IMR-90 (cell line): ENCODE measurements around the gene C14orf119. TPM values are rescaled to one million over a fixed set of nuclear protein-coding genes. Genes with fewer than 3 reads are reported as not detected.

Experiments
- ATAC-seq: fragments of 200-7000 bp; cut with Tn5 transposase; 2 replicates; pipeline ENCODE4 v1.9.1; 2020; ENCODE audit warnings: low read depth, mild to moderate bottlenecking, moderate library complexity
- BruUV-seq: library from RNA; stranded (reverse); fragments of 400-500 nt; replicated peaks from 2 replicates; lab custom pipeline; 2021; lab: Mats Ljungman, UMichigan
- CTCF ChIA-PET: fragments of 300-600 bp; formaldehyde crosslinking; extraction: SDS; loops from one replicate; lab custom pipeline; 2021; ENCODE audit warnings: antibody characterized with exemption; lab: Yijun Ruan, JAX
- POLR2A ChIA-PET: fragments of 300-600 bp; sonication (Branson Sonifier 250); formaldehyde crosslinking; loops from one replicate; lab custom pipeline; 2022; ENCODE audit warnings: antibody characterized with exemption; ENCODE audit not compliant: unreplicated experiment; lab: Charles Lee
- DNase-seq: peaks from one replicate; pipeline ENCODE4 v3.0.0; 2013
- H2AFZ ChIP-seq: replicated peaks from 2 replicates; pipeline ENCODE3; 2013; ENCODE audit warnings: low read length, mild to moderate bottlenecking; ENCODE audit not compliant: poor library complexity
- H2AK5ac ChIP-seq: 2 replicates; pipeline ENCODE4 v1.6.1; 2013; ENCODE audit warnings: low read depth, low read length, inconsistent platforms
- H2AK9ac ChIP-seq: replicated peaks from 2 replicates; pipeline ENCODE3; 2013; ENCODE audit warnings: mild to moderate bottlenecking, low read depth, low read length, moderate library complexity; ENCODE audit not compliant: poor library complexity
- H2BK120ac ChIP-seq: 2 replicates; pipeline ENCODE4 v1.6.1; 2013; ENCODE audit warnings: low read depth, low read length, inconsistent platforms
- H2BK15ac ChIP-seq: 3 replicates; pipeline ENCODE4 v1.6.1; 2013; ENCODE audit warnings: low read depth, low read length, inconsistent platforms
- H2BK20ac ChIP-seq: 2 replicates; pipeline ENCODE4 v1.6.1; 2013; ENCODE audit warnings: low read depth, mild to moderate bottlenecking, inconsistent platforms, low read length, moderate library complexity
- H2BK5ac ChIP-seq: 2 replicates; pipeline ENCODE4 v1.6.1; 2013; ENCODE audit warnings: mild to moderate bottlenecking, low read depth, low read length, inconsistent platforms; ENCODE audit not compliant: poor library complexity, severe bottlenecking
- H3K14ac ChIP-seq: replicated peaks from 2 replicates; pipeline ENCODE4 v1.6.1; 2013; ENCODE audit warnings: low read depth, low read length, inconsistent platforms
- H3K18ac ChIP-seq: 2 replicates; pipeline ENCODE4 v1.6.1; 2013; ENCODE audit warnings: low read depth, low read length, control low read depth
- H3K23ac ChIP-seq: 2 replicates; pipeline ENCODE4 v1.6.1; 2013; ENCODE audit warnings: low read depth, low read length, inconsistent platforms
- H3K27ac ChIP-seq: 2 replicates; pipeline ENCODE4 v1.5.1; 2013; ENCODE audit warnings: mild to moderate bottlenecking, control low read depth, low read length; ENCODE audit not compliant: insufficient read depth
- H3K27me3 ChIP-seq: 2 replicates; pipeline ENCODE4 v1.6.1; 2013; ENCODE audit warnings: low read length; ENCODE audit not compliant: control insufficient read depth, insufficient read depth
- H3K36me3 ChIP-seq: 2 replicates; pipeline ENCODE4 v1.6.1; 2013; ENCODE audit warnings: low read length, mixed read lengths; ENCODE audit not compliant: control insufficient read depth, insufficient read depth
- H3K4ac ChIP-seq: 2 replicates; pipeline ENCODE4 v1.6.1; 2013; ENCODE audit warnings: low read depth, low read length, inconsistent platforms
- H3K4me1 ChIP-seq: 2 replicates; pipeline ENCODE4 v1.6.1; 2013; ENCODE audit warnings: low read length, mixed read lengths; ENCODE audit not compliant: control insufficient read depth, insufficient read depth
- H3K4me2 ChIP-seq: 2 replicates; pipeline ENCODE4 v1.6.1; 2013; ENCODE audit warnings: low read depth, mild to moderate bottlenecking, control low read depth, low read length, moderate library complexity
- H3K4me3 ChIP-seq: 2 replicates; pipeline ENCODE4 v1.5.1; 2013; ENCODE audit warnings: low read depth, mild to moderate bottlenecking, control low read depth, low read length, moderate library complexity; ENCODE audit not compliant: insufficient read depth
- H3K56ac ChIP-seq: 2 replicates; pipeline ENCODE4 v1.6.1; 2013; ENCODE audit warnings: low read length, inconsistent platforms; ENCODE audit not compliant: insufficient read depth; ENCODE audit errors: extremely low read depth
- H3K79me1 ChIP-seq, 2 experiments: 2 replicates each; pipeline ENCODE4 v1.6.1; 2013; ENCODE audit warnings: low read length in 2 of 2, inconsistent platforms in 1 of 2, low read depth in 1 of 2
- H3K9ac ChIP-seq: 2 replicates; pipeline ENCODE4 v1.6.1; 2013; ENCODE audit warnings: low read depth, low read length, control low read depth
- H3K9me1 ChIP-seq: 2 replicates; pipeline ENCODE4 v1.6.1; 2013; ENCODE audit warnings: low read length, inconsistent platforms; ENCODE audit not compliant: insufficient read depth
- H3K9me3 ChIP-seq: 2 replicates; pipeline ENCODE4 v1.6.1; 2013; ENCODE audit warnings: low read length; ENCODE audit not compliant: control insufficient read depth, insufficient read depth
- H4K20me1 ChIP-seq: 2 replicates; pipeline ENCODE4 v1.6.1; 2013; ENCODE audit warnings: low read length, inconsistent platforms; ENCODE audit not compliant: insufficient read depth
- H4K5ac ChIP-seq: 2 replicates; pipeline ENCODE4 v1.6.1; 2013; ENCODE audit warnings: mild to moderate bottlenecking, low read depth, low read length, control low read depth
- H4K8ac ChIP-seq, 2 experiments: 2 replicates each; pipeline ENCODE4 v1.6.1; 2013; ENCODE audit warnings: low read depth in 2 of 2, low read length in 2 of 2, control low read depth in 1 of 2, inconsistent platforms in 1 of 2
- H4K91ac ChIP-seq: 2 replicates; pipeline ENCODE4 v1.6.1; 2013; ENCODE audit warnings: low read depth, low read length, inconsistent platforms; ENCODE audit not compliant: insufficient read depth
- CEBPB ChIP-seq: IDR thresholded peaks from 2 replicates; pipeline ENCODE4 v1.6.1; 2012; ENCODE audit warnings: low read depth, low read length, improper control_type of control experiment
- FOS ChIP-seq: fragments of 150-350 bp; IDR thresholded peaks from 2 replicates; pipeline ENCODE4 v1.6.1; 2016; ENCODE audit warnings: low read depth, low read length
- MAFK ChIP-seq: IDR thresholded peaks from 2 replicates; pipeline ENCODE4 v1.6.1; 2012; ENCODE audit warnings: low read depth, low read length, improper control_type of control experiment
- MAZ ChIP-seq: IDR thresholded peaks from 2 replicates; pipeline ENCODE4 v1.6.1; 2012; ENCODE audit warnings: low read depth, mild to moderate bottlenecking, low read length, improper control_type of control experiment, moderate library complexity, borderline replicate concordance
- POLR2A ChIP-seq: IDR thresholded peaks from 2 replicates; pipeline ENCODE4 v1.6.1; 2012; ENCODE audit warnings: mild to moderate bottlenecking, low read depth, low read length
- RCOR1 ChIP-seq: IDR thresholded peaks from 2 replicates; pipeline ENCODE4 v1.6.1; 2012; ENCODE audit warnings: mild to moderate bottlenecking, low read length, improper control_type of control experiment; ENCODE audit not compliant: insufficient replicate concordance
- SMC3 ChIP-seq: fragments of 150-350 bp; IDR thresholded peaks from 2 replicates; pipeline ENCODE4 v1.6.1; 2016; ENCODE audit warnings: low read depth, mild to moderate bottlenecking, antibody characterized with exemption, low read length, moderate library complexity
- WGBS, 2 experiments: methylation state at CpG; one replicate each; pipeline versions ENCODE4 v1.1.5 to v1.1.7; 2013; ENCODE audit warnings: missing lambda C conversion rate in 2 of 2; ENCODE audit not compliant: insufficient read length in 1 of 2; ENCODE audit errors: extremely low coverage in 2 of 2; 5-methylcytosine and 5-hydroxymethylcytosine counted together
- dilution Hi-C: fragments of 300-500 bp; cut with HindIII; formaldehyde crosslinking; loops from one replicate; pipeline ENCODE4 v1.14.3; 2018; ENCODE audit warnings: low sequenced_read_pairs; ENCODE audit not compliant: unreplicated experiment
- in situ Hi-C: fragments of 300-500 bp; cut with MboI; formaldehyde crosslinking; loops from 3 replicates; pipeline ENCODE4 v1.14.3; 2019; ENCODE audit warnings: low sequenced_read_pairs, inconsistent platforms, mixed read lengths
- intact Hi-C: fragments of 100-400 bp; cut with micrococcal nuclease; formaldehyde crosslinking; loops from 2 replicates; pipeline ENCODE4 v1.10.0; 2022
- polyA plus RNA-seq, 3 experiments: library from polyadenylated mRNA; depleted of rRNA; stranded (reverse); fragments of >200 nt; gene quantifications; 2 replicates each; pipeline ENCODE4 v1.2.3, GENCODE V29; 2012; ENCODE audit warnings: low replicate concordance in 1 of 3
- total RNA-seq: library from RNA; depleted of rRNA; stranded (reverse); fragments of >200 nt; gene quantifications from 2 replicates; pipeline ENCODE4 v1.2.3, GENCODE V29; 2012

The C14orf119 gene
- total and polyA plus RNA-seq, 2 of the 4 experiments (the other 2 are of a cell fraction), result 74.0 to 83.7 TPM

DNA sequence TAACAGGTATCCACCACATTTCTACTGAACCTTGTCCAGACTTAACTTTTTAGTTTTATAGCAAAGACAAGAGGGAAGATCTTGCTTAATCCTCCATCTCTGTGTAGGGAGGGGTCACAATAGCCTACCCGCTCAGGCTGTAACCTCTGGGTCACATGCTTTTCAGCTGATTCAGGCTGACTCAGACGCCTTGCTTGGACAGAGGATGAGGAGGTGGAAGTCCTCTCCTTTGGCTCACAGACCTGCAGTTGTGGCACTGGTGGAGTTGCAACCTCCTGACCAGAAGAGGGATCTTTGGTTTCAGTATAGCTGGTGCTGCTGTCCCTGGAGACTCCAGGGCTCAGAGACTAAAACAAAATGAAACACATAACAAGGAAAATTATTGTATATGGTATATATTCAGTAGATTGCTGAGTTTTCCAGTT lies 16.6 kb upstream of the C14orf119 start (continued):
- peak; percentile 75 for TF ChIP-seq RCOR1
- peak; percentile 96 for TF ChIP-seq CEBPB

DNA sequence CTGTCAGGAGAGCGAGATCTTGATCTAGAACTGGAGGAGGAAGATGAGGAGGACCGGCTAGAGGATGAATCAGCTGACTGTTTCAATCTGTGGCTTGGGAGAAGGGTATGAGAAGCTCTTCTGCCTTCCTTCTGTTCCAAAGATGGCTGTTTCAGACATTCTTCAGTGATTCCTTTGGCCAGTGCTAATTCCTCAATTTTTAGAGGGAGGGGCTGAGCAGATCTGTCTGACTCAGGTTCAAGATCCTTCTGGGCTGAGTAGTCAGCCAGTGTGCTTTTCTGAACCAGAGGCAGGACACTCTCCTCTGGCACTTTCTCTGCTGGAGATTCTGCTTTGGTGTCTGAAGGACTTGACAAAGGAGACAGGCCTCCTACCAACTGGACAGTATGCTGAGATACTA lies 15.6 kb upstream of the C14orf119 start:
- CTCF ChIA-PET, result interaction anchor here (1.5 to 2.5 kb wide), 2 partner anchors 11 to 16 kb away, joined by 8 read pairs; partner anchors contain the start of genes ACIN1 and C14orf119

More for the DNA sequence above, 15.6 kb upstream of the C14orf119 start:
- peak overlapping the region; percentile 43; the same call in 1 of the 2 replicates for H4K5ac ChIP-seq
- H3K4me3 ChIP-seq, result no peak overlapping the region
- no peaks in the 10 kb centered on the region for H3K9me3 ChIP-seq
- peak overlapping the region; percentile 90 for H2AK5ac ChIP-seq
- peaks cover 6% of the 10 kb centered on the region for H3K9me1 ChIP-seq
- peak overlapping the region; percentile 75; the same call in 1 of the 2 replicates for H3K18ac ChIP-seq
- dilution Hi-C loops, result no loop called here
- POLR2A ChIA-PET, result interaction anchor here (1.0 to 1.7 kb wide), 4 partner anchors 8 to 16 kb away, joined by 3 to 6 read pairs (median 4); partner anchors contain the start of genes ACIN1 and C14orf119
- H2BK5ac ChIP-seq, result peak overlapping the region; percentile 90
- H3K9ac ChIP-seq, result peak overlapping the region; percentile 11; the same call in 1 of the 2 replicates
- peak overlapping the region; percentile 94 for H2BK20ac ChIP-seq
- H2AK9ac ChIP-seq, result peak overlapping the region; percentile 84
- H3K14ac ChIP-seq, result peak overlapping the region; percentile 94
- intact Hi-C loops, result loop anchor here (2.0 to 5.0 kb wide), 2 partner anchors 15 to 108 kb away; partner anchors contain the start of genes ACIN1 and C14orf119
- no peaks in the 10 kb centered on the region for H4K20me1 ChIP-seq
- no peak overlapping the region for H2AFZ ChIP-seq
- no CpG with 5 or more reads among the region's 2 CpGs for WGBS, 2 experiments
- peaks cover 14% of the 10 kb centered on the region for H3K4me1 ChIP-seq
- peak; percentile 15; the same call in 1 of the 2 replicates for ATAC-seq
- H4K8ac ChIP-seq, result peak overlapping the region; percentile 53 to 79
- peak overlapping the region; percentile 46; the same call in 2 of the 3 replicates for H2BK15ac ChIP-seq
- H3K27me3 ChIP-seq, result no peaks in the 10 kb centered on the region
- in situ Hi-C loops, result loop anchor here (25.0 kb wide), 1 partner anchor 1058 kb away; the partner anchor contains the start of genes EMC9, FITM1, PSME1 and PSME2
- H3K23ac ChIP-seq, result peak overlapping the region; percentile 81
- H3K4me2 ChIP-seq, result peak overlapping the region; percentile 13; the same call in 1 of the 2 replicates
- peak overlapping the region; percentile 12 for H3K56ac ChIP-seq
- no TSS peak for BruUV-seq
- H3K4ac ChIP-seq, result peak overlapping the region; percentile 96
- H3K27ac ChIP-seq, result peak overlapping the region; percentile 93
- TF ChIP-seq MAZ (no peak), MAFK (no peak), FOS (no peak), SMC3 (no peak), CEBPB (no peak), POLR2A (peak; percentile 26; the same call in 1 of the 2 replicates)
- H2BK120ac ChIP-seq, result peak overlapping the region; percentile 91
- H3K79me1 ChIP-seq, result peaks cover 21 to 47% of the 10 kb centered on the region in 2 experiments
- DNase-seq, result peak; percentile 52
- H4K91ac ChIP-seq, result peak overlapping the region; percentile 89
- H3K36me3 ChIP-seq, result peaks cover 48% of the 10 kb centered on the region
